Choroid plexus epithelial cell (primary cell): ENCODE measurements around the gene ABCA3.

Experiments
- DNase-seq: peaks from one replicate; pipeline ENCODE4 v3.0.0-alpha.2; 2010; ENCODE audit warnings: low read depth
- H3K4me3 ChIP-seq: 2 replicates; pipeline ENCODE4 v1.5.1; 2011; ENCODE audit warnings: low read depth, mild to moderate bottlenecking, control low read depth, low read length, moderate library complexity
- TF ChIP-seq, protein P1 (sequence below): conservative IDR thresholded peaks from 2 replicates; pipeline ENCODE4 v1.5.1; 2011; ENCODE audit warnings: low read depth, mild to moderate bottlenecking, control low read depth, inconsistent platforms, low read length, moderate library complexity

The ABCA3 gene

DNA sequence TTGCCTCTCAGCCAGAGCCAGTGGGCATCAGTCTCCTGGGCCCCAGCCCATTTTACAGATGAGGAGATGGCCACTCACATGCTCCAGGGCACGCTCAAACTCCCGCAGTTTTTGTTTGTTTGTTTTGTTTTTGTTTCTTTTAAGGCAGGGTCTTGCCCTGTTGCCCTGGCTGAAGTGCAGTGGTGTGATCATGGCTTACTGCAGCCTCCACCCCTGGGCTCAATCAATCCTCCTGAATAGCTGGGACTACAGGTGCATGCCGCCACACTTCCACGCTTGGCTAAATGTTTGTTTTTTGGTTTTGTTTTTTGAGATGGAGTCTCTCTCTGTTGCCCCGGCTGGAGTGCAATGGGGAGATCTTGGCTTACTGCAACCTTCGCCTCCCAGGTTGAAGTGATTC, 113.6 kb downstream of the ABCA3 start:
- no peak overlapping the region for H3K4me3 ChIP-seq
- TF ChIP-seq, protein P1, sequence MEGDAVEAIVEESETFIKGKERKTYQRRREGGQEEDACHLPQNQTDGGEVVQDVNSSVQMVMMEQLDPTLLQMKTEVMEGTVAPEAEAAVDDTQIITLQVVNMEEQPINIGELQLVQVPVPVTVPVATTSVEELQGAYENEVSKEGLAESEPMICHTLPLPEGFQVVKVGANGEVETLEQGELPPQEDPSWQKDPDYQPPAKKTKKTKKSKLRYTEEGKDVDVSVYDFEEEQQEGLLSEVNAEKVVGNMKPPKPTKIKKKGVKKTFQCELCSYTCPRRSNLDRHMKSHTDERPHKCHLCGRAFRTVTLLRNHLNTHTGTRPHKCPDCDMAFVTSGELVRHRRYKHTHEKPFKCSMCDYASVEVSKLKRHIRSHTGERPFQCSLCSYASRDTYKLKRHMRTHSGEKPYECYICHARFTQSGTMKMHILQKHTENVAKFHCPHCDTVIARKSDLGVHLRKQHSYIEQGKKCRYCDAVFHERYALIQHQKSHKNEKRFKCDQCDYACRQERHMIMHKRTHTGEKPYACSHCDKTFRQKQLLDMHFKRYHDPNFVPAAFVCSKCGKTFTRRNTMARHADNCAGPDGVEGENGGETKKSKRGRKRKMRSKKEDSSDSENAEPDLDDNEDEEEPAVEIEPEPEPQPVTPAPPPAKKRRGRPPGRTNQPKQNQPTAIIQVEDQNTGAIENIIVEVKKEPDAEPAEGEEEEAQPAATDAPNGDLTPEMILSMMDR = no peak
- no peak for DNase-seq

DNA sequence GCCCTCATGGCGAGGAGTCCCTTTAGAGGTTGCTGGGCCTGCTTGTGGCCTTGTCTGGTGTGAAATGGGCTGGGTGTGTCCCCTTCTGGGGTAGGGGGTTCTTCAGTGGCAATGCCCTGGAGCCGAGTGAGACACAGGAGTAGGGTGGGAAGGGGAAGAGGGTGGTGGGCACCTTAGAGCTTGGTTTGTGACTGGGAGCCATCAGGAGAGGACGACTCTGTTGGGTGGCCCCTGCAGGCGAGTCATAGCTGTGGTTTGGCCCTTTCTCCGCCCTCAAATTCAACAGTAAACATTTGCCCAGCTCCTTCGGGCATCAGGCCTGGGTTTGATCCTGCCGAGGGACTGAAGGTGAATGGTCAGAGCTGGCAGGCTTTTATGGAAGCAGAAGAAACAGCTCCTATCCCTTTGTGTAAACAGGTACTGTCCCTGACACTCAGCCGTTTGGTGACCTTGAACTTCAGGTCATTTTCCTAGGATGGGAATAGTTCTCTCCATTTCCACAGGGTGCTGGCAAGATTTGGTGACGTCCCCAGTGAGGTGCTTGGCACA, 114.2 kb downstream of the ABCA3 start:
- no peak overlapping the region for H3K4me3 ChIP-seq
- TF ChIP-seq, protein P1 = no peak
- DNase-seq = no peak
